ENCODE data around the gene TDG. TPM values are rescaled to one million over a fixed set of nuclear protein-coding genes. Genes with fewer than 3 reads are reported as not detected.

The TDG gene
- total RNA-seq, 2 donors from 2014 or later, result 11.6 to 12.1 TPM

DNA sequence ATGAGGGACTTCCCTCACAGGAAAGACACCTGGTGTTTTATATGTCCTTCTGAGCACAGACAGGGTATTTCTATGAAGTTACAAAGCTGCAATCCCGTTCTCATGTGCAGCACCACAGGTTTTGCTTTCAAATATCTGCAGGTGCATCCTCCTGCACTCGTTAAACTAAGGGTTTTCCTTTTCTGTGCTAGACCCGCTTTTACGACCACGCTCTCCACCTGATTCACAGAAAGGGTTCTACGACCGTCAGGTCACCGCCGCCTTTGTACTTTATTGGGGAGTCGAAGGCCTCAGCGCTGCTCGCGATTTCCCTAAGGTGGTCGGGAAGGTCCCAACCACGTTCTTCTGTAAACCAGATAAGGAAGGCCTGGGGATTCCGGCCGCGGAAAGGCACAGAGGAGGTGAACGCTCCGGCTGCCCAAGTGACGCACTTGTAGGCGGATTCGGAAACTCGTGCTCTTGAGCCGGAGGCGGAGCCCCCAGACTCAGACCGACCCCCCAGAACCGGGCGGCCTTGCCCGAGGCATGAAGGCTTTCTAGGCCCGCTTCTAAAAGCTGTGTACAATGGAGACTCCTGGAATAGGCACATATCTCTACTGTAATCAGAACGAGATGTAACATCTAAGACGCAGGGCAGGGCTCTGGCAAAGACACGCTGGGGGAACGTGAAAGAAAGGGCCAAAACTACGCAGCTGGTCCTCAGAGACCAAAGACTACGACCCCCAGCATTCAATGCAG lies 36.5 kb upstream of the TDG start:
- H3K27ac ChIP-seq, result peak overlapping the region; percentile 84 to 92
- H3K9me3 ChIP-seq, result no peaks in the 10 kb centered on the region
- intact Hi-C loops (cut with DNase I), result no loop called here
- H3K36me3 ChIP-seq, result no peaks in the 10 kb centered on the region
- H3K4me1 ChIP-seq (replicated peaks), result no peaks in the 10 kb centered on the region
- 0% methylated on average over 36 of the region's 37 CpGs for WGBS
- TF ChIP-seq POLR2A (IDR thresholded peaks at IDR 0.05) (peak; percentile 22), POLR2AphosphoS5 (IDR thresholded peaks at IDR 0.05) (peak; percentile 21)
- TF ChIP-seq, protein P1, sequence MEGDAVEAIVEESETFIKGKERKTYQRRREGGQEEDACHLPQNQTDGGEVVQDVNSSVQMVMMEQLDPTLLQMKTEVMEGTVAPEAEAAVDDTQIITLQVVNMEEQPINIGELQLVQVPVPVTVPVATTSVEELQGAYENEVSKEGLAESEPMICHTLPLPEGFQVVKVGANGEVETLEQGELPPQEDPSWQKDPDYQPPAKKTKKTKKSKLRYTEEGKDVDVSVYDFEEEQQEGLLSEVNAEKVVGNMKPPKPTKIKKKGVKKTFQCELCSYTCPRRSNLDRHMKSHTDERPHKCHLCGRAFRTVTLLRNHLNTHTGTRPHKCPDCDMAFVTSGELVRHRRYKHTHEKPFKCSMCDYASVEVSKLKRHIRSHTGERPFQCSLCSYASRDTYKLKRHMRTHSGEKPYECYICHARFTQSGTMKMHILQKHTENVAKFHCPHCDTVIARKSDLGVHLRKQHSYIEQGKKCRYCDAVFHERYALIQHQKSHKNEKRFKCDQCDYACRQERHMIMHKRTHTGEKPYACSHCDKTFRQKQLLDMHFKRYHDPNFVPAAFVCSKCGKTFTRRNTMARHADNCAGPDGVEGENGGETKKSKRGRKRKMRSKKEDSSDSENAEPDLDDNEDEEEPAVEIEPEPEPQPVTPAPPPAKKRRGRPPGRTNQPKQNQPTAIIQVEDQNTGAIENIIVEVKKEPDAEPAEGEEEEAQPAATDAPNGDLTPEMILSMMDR (IDR thresholded peaks at IDR 0.05), result no peak
- H3K4me3 ChIP-seq, result peak overlapping the region; percentile 45 to 67
- DNase-seq (ENCODE audit: low spot score), result peak; percentile 90
- H3K27me3 ChIP-seq (replicated peaks; ENCODE audit: insufficient read depth), result no peaks in the 10 kb centered on the region

DNA sequence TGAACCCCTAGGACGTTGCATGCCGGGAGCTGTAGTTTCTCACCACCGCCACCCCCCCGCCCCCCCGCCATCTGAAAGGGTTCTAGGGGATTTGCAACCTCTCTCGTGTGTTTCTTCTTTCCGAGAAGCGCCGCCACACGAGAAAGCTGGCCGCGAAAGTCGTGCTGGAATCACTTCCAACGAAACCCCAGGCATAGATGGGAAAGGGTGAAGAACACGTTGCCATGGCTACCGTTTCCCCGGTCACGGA lies 36.0 kb upstream of the TDG start:
- no peak for DNase-seq (ENCODE audit: low spot score)
- WGBS, result 2% methylated on average over 18 of the region's 18 CpGs
- intact Hi-C loops (cut with DNase I), result no loop called here
- Histone ChIP-seq H3K9me3 (no peaks in the 10 kb centered on the region), H3K27ac (peak overlapping the region; percentile 84 to 92), H3K4me1 (replicated peaks) (no peaks in the 10 kb centered on the region), H3K4me3 (peak overlapping the region; percentile 45 to 67), H3K27me3 (replicated peaks; ENCODE audit: insufficient read depth) (no peaks in the 10 kb centered on the region), H3K36me3 (no peaks in the 10 kb centered on the region)
- TF ChIP-seq POLR2A (IDR thresholded peaks at IDR 0.05) (no peak), POLR2AphosphoS5 (IDR thresholded peaks at IDR 0.05) (no peak)
- TF ChIP-seq, protein P1 (IDR thresholded peaks at IDR 0.05), result no peak

DNA sequence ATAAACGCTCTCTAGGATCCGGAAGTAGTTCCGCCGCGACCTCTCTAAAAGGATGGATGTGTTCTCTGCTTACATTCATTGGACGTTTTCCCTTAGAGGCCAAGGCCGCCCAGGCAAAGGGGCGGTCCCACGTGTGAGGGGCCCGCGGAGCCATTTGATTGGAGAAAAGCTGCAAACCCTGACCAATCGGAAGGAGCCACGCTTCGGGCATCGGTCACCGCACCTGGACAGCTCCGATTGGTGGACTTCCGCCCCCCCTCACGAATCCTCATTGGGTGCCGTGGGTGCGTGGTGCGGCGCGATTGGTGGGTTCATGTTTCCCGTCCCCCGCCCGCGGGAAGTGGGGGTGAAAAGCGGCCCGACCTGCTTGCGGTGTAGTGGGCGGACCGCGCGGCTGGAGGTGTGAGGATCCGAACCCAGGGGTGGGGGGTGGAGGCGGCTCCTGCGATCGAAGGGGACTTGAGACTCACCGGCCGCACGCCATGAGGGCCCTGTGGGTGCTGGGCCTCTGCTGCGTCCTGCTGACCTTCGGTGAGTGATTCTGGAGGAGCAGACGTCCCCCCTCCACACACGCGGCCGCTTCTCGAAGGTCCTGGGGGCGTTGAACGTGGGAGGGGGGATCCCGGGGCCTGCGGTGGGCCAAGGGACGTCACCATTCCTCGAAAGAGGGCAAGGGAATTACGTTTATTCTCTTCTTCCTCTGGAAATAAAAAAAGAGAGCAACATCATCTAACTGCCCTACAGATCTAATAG lies 35.5 kb upstream of the TDG start, which contains the start of gene HSP90B1:
Gene HSP90B1 (plus strand): TSS at position 377 of the 753 bp plus-strand sequence. CDS start 106 bp downstream, at position 483.
- H3K4me1 ChIP-seq (replicated peaks), result no peaks in the 10 kb centered on the region
- TF ChIP-seq, protein P1 (IDR thresholded peaks at IDR 0.05), result peak in 1 of 4 experiments; percentile 24
- TF ChIP-seq POLR2A (IDR thresholded peaks at IDR 0.05), result peak; percentile 98
- TF ChIP-seq POLR2AphosphoS5 (IDR thresholded peaks at IDR 0.05), result peak; percentile 97
- H3K27me3 ChIP-seq (replicated peaks; ENCODE audit: insufficient read depth), result no peaks in the 10 kb centered on the region
- DNase-seq (ENCODE audit: low spot score), result peak; percentile 100
- WGBS, result under 1% methylated on average over 44 of the region's 56 CpGs
- peak within 1 kb of the TSS; percentile 84 to 92 for H3K27ac ChIP-seq
- intact Hi-C loops (cut with DNase I), result no loop called here
- no peaks in the 10 kb centered on the region for H3K36me3 ChIP-seq
- H3K4me3 ChIP-seq, result peak within 1 kb of the TSS; percentile 67 to 70
- H3K9me3 ChIP-seq, result no peaks in the 10 kb centered on the region

DNA sequence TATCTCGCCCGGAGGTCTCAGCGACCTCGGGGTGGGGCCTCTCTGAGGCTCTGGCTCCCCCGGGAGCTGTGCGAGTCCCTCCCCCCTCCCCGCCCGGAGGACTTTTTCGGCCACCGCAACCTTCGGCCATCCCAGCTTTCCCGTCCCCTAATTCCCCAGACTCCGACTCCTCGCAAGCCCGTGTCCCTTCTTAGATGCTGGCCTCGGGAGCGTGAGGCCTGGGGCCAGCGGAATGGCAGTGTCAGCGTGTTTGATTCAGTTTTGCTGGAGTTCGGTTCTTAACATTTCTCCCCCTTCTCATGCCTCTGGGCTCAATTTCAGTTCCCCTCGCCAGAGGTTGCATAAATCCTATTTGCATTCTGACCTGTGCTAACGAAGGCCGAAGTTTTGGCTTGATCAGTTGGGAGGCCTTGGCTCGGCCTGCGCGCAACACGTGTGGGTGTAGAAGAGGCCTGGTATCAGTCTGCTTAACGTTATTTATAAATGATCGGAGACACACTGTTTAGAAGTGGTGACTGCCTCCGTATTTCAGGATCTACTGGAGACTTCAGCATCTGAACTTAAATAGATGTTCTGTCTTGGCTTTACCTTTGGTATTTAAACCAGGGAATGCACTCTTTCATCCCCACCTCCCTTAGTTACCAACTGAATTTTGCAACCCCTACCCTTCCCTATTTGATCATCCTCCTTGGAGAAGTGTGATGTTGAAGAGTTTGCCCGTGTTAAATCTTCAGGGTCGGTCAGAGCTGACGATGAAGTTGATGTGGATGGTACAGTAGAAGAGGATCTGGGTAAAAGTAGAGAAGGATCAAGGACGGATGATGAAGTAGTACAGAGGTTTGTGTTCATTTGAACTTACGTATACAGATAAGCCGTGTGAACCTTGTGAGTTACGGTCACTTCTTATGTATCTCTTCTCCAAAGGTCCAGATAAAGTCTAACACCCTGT lies 34.6 kb upstream of the TDG start:
- Histone ChIP-seq H3K36me3 (no peaks in the 10 kb centered on the region), H3K27me3 (replicated peaks; ENCODE audit: insufficient read depth) (no peaks in the 10 kb centered on the region), H3K27ac (peak overlapping the region; percentile 79 to 83), H3K9me3 (no peaks in the 10 kb centered on the region), H3K4me1 (replicated peaks) (no peaks in the 10 kb centered on the region), H3K4me3 (peak overlapping the region; percentile 67 to 70)
- intact Hi-C loops (cut with DNase I), result no loop called here
- DNase-seq (ENCODE audit: low spot score), result peak; percentile 13
- WGBS, result under 1% methylated on average over 37 of the region's 37 CpGs
- TF ChIP-seq, protein P1 (IDR thresholded peaks at IDR 0.05), result no peak
- no peak for TF ChIP-seq POLR2AphosphoS5 (IDR thresholded peaks at IDR 0.05)
- TF ChIP-seq POLR2A (IDR thresholded peaks at IDR 0.05), result no peak

Data from prostate gland (tissue), 2 donors.